Endothelial cell of umbilical vein (primary cell): ENCODE results near the gene ZNF407. TPM values are rescaled to one million over a fixed set of nuclear protein-coding genes. Genes with fewer than 3 reads are reported as not detected.

Source experiments
- BruUV-seq: library from RNA; stranded (reverse); fragments of 400-500 nt; replicated peaks from 2 replicates; lab custom pipeline; 2021; lab: Mats Ljungman, UMichigan
- CTCF ChIA-PET: fragments of 300-600, 350-600 bp; sonication (Branson Sonifier 250); formaldehyde crosslinking; loops from one replicate; lab custom pipeline; 2021; ENCODE audit warnings: antibody characterized with exemption, inconsistent platforms; lab: Charles Lee
- POLR2A ChIA-PET: fragments of 300-600, 350-600 bp; sonication (Branson Sonifier 250); formaldehyde crosslinking; loops from one replicate; lab custom pipeline; 2021; ENCODE audit warnings: antibody characterized with exemption, inconsistent platforms; lab: Charles Lee
- DNase-seq: peaks from one replicate; pipeline ENCODE4 v3.0.0-alpha.2; 2011; ENCODE audit warnings: low read depth, low spot score
- FAIRE-seq: peaks from 2 replicates; lab custom pipeline; 2011; peaks lifted over from hg19 to GRCh38; lab: Jason Lieb, UNC
- H2AFZ ChIP-seq: 2 replicates; pipeline ENCODE4 v1.6.0; 2012; ENCODE audit warnings: low read depth, low read length, control low read depth, inconsistent platforms
- H3K27ac ChIP-seq: 2 replicates; pipeline ENCODE4 v1.5.1; 2011; ENCODE audit warnings: low read depth, mild to moderate bottlenecking, control low read depth, low read length, moderate library complexity; ENCODE audit not compliant: insufficient read depth
- H3K27me3 ChIP-seq, 2 experiments: 2 replicates each; pipeline versions ENCODE4 v1.6.0 to v1.6.1; 2011; ENCODE audit warnings: low read length in 2 of 2, mixed read lengths in 1 of 2; ENCODE audit not compliant: control insufficient read depth in 2 of 2, insufficient read depth in 2 of 2
- H3K36me3 ChIP-seq, 2 experiments: 2 replicates in 1 of 2; 3 replicates in 1 of 2; pipeline ENCODE4 v1.5.1; 2011; ENCODE audit warnings: low read length in 2 of 2, mild to moderate bottlenecking in 1 of 2, moderate library complexity in 1 of 2; ENCODE audit not compliant: control insufficient read depth in 2 of 2, insufficient read depth in 2 of 2; ENCODE audit errors: extremely low read depth in 1 of 2
- H3K4me1 ChIP-seq: 3 replicates; pipeline ENCODE4 v1.5.1; 2011; ENCODE audit warnings: mild to moderate bottlenecking, low read length; ENCODE audit not compliant: control insufficient read depth, insufficient read depth; ENCODE audit errors: extremely low read depth
- H3K4me2 ChIP-seq: 2 replicates; pipeline ENCODE4 v1.6.1; 2011; ENCODE audit warnings: low read length, control low read depth, mixed read lengths; ENCODE audit not compliant: insufficient read depth
- H3K4me3 ChIP-seq, 3 experiments: fragments of 200-600 bp in 1 of 3; sonication (generic), shearing (Covaris generic) in 1 of 3; replicated peaks in 1 of 3; 2 replicates each; pipeline ENCODE4 v1.5.1; 2011 to 2016; ENCODE audit warnings: control low read depth in 3 of 3, low read length in 3 of 3, mild to moderate bottlenecking in 2 of 3, inconsistent platforms in 1 of 3, low read depth in 1 of 3, moderate library complexity in 1 of 3; ENCODE audit not compliant: insufficient read depth in 1 of 3
- H3K79me2 ChIP-seq: 2 replicates; pipeline ENCODE4 v1.6.0; 2012; ENCODE audit warnings: low read length, inconsistent platforms; ENCODE audit not compliant: control insufficient read depth, insufficient read depth
- H3K9ac ChIP-seq: replicated peaks from 2 replicates; pipeline ENCODE3; 2011; ENCODE audit warnings: low read length, control low read depth; ENCODE audit not compliant: insufficient read depth; ENCODE audit errors: extremely low read depth
- H3K9me1 ChIP-seq: replicated peaks from 3 replicates; pipeline ENCODE4 v1.6.0; 2011; ENCODE audit warnings: mild to moderate bottlenecking, low read length; ENCODE audit not compliant: control insufficient read depth, insufficient read depth; ENCODE audit errors: extremely low read depth
- H3K9me3 ChIP-seq: replicated peaks from 2 replicates; pipeline ENCODE4 v1.5.1; 2012; ENCODE audit warnings: low read length, inconsistent platforms; ENCODE audit not compliant: control insufficient read depth, insufficient read depth
- H4K20me1 ChIP-seq: replicated peaks from 2 replicates; pipeline ENCODE3; 2011; ENCODE audit warnings: mild to moderate bottlenecking, low read length; ENCODE audit not compliant: control insufficient read depth, insufficient read depth; ENCODE audit errors: extremely low read depth
- CTCF ChIP-seq, 2 donors: IDR thresholded peaks; 1 replicate in 1 of 2; 2 replicates in 1 of 2; pipeline ENCODE4 v1.5.1; 2011; ENCODE audit warnings: low read length in 2 of 2, mild to moderate bottlenecking in 2 of 2, moderate library complexity in 2 of 2, control low read depth in 1 of 2, inconsistent platforms in 1 of 2, low read depth in 1 of 2; ENCODE audit not compliant: insufficient read depth in 1 of 2; ENCODE audit errors: extremely low read depth in 1 of 2
- EZH2 ChIP-seq: IDR thresholded peaks from 2 replicates; pipeline ENCODE4 v1.6.1; 2012; ENCODE audit warnings: borderline replicate concordance, low read depth, mild to moderate bottlenecking, moderate library complexity, low read length, inconsistent platforms; ENCODE audit not compliant: severe bottlenecking
- JUN ChIP-seq: IDR thresholded peaks from 2 replicates; pipeline ENCODE4 v1.6.1; 2011; ENCODE audit warnings: borderline replicate concordance, low read depth; ENCODE audit not compliant: insufficient read length, insufficient read depth
- MAX ChIP-seq: IDR thresholded peaks from 2 replicates; pipeline ENCODE4 v1.6.1; 2011; ENCODE audit not compliant: insufficient read depth, insufficient read length
- POLR2A ChIP-seq: IDR thresholded peaks from 2 replicates; pipeline ENCODE4 v1.6.1; 2012; ENCODE audit warnings: low read depth, mild to moderate bottlenecking, control low read depth, low read length
- POLR2AphosphoS5 ChIP-seq: IDR thresholded peaks from 2 replicates; pipeline ENCODE4 v1.6.1; 2012; ENCODE audit warnings: low read depth, mild to moderate bottlenecking, control low read depth, low read length, moderate library complexity; ENCODE audit not compliant: insufficient read depth
- dilution Hi-C: fragments of 300-500 bp; cut with MboI; formaldehyde crosslinking; loops from one replicate; pipeline ENCODE4 v1.15.0; 2019; ENCODE audit warnings: low sequenced_read_pairs; ENCODE audit not compliant: extremely low pct_ligation_motif_present
- intact Hi-C: fragments of 100-400 bp; cut with micrococcal nuclease; formaldehyde crosslinking; loops from one replicate; pipeline ENCODE4 v1.10.0; 2022
- polyA plus RNA-seq, 4 experiments: library from polyadenylated mRNA; depleted of rRNA in 3 of 4; stranded (reverse) in 3 of 4; unstranded in 1 of 4; fragments of >200 nt; gene quantifications; 2 replicates each; pipeline versions ENCODE4 v1.2.1 to v1.2.3, GENCODE V29; 2011 to 2012; ENCODE audit warnings: missing spikeins in 1 of 4
- total RNA-seq: library from RNA; stranded (reverse); gene quantifications from 2 replicates; pipeline ENCODE4 v1.2.3, GENCODE V29; 2021

Gene ZNF407
- total and polyA plus RNA-seq, 2 donors (not counting 3 experiments of a cell fraction or from before 2014, with no cell fraction given): 3.8 to 20.1 TPM

DNA sequence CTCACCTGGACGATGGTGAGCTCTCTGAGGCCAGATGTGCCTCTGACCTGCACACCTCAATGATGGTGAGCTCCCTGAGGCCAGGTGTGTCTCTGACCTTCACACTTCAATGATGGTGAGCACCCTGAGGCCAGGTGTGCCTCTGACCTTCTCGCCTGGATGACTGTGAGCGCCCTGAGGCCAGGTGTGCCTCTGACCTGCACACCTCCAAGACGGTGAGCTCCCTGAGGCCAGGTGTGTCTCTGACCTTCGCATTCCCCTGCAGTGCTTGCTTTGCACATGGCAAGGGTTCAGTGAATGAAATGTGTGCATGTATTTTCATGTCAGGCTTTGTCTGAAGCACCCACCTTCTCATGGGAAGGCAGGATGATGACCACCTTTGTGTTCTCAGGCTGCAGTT lies 515.8 kb downstream of the ZNF407 start:
- peaks cover 0 to 2% of the 10 kb centered on the region in 2 experiments for H3K27me3 ChIP-seq
- H3K9me1 ChIP-seq: no peaks in the 10 kb centered on the region
- no peaks in the 10 kb centered on the region for H4K20me1 ChIP-seq
- no peaks in the 10 kb centered on the region for H3K79me2 ChIP-seq
- H3K4me1 ChIP-seq: no peaks in the 10 kb centered on the region
- intact Hi-C loops: no loop called here
- no peaks in the 10 kb centered on the region for H3K9me3 ChIP-seq
- no peaks in the 10 kb centered on the region for H3K36me3 ChIP-seq
- H2AFZ ChIP-seq: no peak overlapping the region
- TF ChIP-seq MAX (no peak), POLR2AphosphoS5 (no peak)
- DNase-seq (no peak), FAIRE-seq (no peak)
- dilution Hi-C loops: no loop called here
- ChIA-PET POLR2A (no interaction called here), CTCF (no interaction called here)
- H3K4me2 ChIP-seq: no peak overlapping the region
- no peak overlapping the region for H3K4me3 ChIP-seq
- H3K9ac ChIP-seq: no peak overlapping the region
- BruUV-seq: no TSS peak
- no peak overlapping the region for H3K27ac ChIP-seq

GRCh38 chr18:75114231-75114764 lies 516.6 kb downstream of the ZNF407 start:
- intact Hi-C loops: no loop called here
- no peak for DNase-seq
- CTCF ChIA-PET: no interaction called here
- POLR2A ChIA-PET: no interaction called here
- no TSS peak for BruUV-seq
- no peaks in the 10 kb centered on the region for H4K20me1 ChIP-seq
- H3K9me1 ChIP-seq: no peaks in the 10 kb centered on the region
- H3K4me2 ChIP-seq: no peak overlapping the region
- H3K79me2 ChIP-seq: no peaks in the 10 kb centered on the region
- no peaks in the 10 kb centered on the region for H3K9me3 ChIP-seq
- H3K27ac ChIP-seq: no peak overlapping the region
- dilution Hi-C loops: no loop called here
- H3K4me1 ChIP-seq: no peaks in the 10 kb centered on the region
- no peak for FAIRE-seq
- H3K9ac ChIP-seq: no peak overlapping the region
- no peak for TF ChIP-seq MAX
- no peak for TF ChIP-seq JUN
- no peak for TF ChIP-seq CTCF (IDR thresholded peaks at IDR 0.05; ENCODE audit: extremely low read depth in 1 of 2, insufficient read depth in 1 of 2, low read depth in 1 of 2, low read length in 2 of 2)
- no peak for TF ChIP-seq POLR2A
- no peak for TF ChIP-seq EZH2
- peaks cover 0 to 4% of the 10 kb centered on the region in 2 experiments for H3K27me3 ChIP-seq
- H3K36me3 ChIP-seq: no peaks in the 10 kb centered on the region
- H3K4me3 ChIP-seq: no peak overlapping the region
- H2AFZ ChIP-seq: no peak overlapping the region
